MV-4-11 (cell line): ENCODE data around the gene GTF2A1L.
A peak's percentile ranks its signal among the peaks of the same experiment; 100 is the strongest.
"Not testable (repeated sequence)": the region's sequence is repeated elsewhere in the genome, so short reads cannot be mapped to it uniquely, and the experiment has no call there.

ENCODE experiments used
- DNase-seq: peaks from one replicate; lab custom pipeline; 2025; lab: John Stamatoyannopoulos, UW

Gene GTF2A1L

DNA sequence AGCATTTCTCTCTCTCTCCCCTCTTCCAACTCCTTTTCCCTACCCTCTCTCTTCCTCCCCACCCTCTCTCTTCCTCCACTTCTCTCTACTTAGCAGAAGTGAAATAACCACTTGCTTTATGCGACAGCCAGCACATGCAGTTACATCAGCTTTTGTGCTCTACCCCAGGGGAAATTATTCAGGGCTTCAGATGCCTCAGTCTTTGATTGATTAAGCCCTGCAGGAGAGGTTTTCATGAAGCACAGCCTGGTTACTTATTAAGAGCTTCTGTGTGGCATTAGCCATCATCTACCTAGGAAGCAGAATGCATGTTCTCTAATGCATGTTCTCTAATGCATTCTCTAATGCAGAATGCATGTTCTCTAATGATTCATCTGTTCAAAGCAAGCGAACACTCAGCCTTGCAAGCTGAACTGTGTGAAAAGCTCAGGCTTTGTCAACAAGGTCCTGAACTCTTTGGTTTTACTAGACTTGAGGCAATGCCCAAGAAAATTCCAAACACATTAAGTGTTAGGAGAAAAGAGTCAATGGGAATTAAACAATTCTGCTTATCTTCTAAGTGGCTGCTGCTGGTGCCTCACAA is 81.8 kb downstream of the GTF2A1L start:
- DNase-seq = peak; percentile 19

DNA sequence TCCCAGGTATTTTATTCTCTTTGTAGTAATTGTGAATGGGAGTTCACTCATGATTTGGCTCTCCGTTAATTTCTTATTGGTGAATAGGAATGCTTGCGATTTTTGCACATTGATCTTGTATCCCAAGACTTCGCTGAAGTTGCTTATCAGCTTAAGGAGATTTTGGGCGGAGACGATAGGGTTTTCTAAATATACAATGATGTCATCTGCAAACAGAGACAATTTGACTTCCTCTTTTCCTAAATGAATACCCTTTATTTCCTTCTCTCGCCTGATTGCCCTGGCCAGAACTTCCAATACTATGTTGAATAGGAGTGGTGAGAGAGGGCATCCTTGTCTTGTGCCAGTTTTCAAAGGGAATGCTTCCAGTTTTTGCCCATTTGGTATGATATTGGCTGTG is 86.0 kb downstream of the GTF2A1L start:
- not testable (repeated sequence) for DNase-seq

DNA sequence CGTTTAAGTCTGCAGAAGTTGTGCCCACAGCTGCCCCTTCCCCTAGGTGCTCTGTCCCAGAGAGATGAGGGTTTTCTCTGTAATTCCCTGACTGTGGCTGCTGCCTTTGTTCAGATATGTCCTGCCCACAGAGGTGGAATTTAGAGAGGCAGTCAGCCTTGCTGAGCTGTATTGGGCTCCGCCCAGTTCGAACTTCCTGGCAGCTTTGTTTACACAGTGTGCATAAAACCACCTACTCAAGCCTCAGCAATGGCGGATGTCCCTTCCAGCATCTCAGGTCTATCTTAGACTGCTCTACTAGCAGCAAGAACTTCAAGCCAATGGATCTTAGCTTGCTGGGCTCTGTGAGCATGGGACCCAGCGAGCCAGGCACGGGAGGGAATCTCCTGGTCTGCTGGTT is 89.8 kb downstream of the GTF2A1L start:
- DNase-seq = no peak

DNA sequence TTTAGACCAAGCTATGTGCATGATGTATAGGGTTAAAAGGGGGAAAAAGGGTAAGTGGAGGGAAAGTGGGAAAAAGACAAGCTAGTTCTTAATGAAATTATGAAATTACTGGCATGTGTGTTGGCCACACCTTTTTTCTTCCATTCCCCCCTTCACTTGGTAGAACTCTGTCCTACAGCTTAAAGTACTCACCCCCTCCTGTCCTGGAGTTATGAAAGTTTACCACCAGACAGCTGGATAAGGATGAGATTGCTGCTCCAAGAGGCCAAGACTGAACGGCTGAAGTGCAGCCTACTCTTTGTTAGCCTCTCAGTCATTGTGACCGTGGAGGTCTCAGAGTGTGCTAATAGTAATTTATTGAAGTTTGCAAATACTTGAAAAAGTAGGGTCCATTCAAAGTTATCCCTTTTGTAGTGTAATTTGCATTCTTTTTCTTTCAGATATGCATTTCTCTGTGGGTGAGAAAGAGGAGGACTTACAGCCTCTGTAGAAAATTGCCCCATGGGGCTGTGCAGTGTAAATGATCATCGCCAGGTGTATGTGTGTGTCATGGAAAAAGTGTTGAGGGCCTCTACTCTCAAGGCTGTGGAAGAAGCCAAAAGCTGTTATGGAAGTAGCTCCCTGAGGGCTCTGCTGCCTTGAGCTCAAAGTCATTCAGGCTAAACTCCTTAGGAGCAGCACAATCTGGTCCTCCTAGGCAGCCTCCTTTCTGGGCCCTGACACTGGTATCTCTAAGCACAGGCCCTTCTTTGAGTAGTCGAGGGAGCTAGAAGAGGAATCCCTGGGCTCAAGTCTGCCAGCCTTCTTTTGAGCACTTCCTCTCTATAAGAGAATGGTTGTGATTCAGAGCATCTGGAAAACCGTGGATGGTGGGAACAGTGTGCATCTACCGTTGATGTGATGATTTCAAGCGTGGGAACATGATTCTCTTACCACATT is 91.7 kb downstream of the GTF2A1L start:
- DNase-seq = no peak

DNA sequence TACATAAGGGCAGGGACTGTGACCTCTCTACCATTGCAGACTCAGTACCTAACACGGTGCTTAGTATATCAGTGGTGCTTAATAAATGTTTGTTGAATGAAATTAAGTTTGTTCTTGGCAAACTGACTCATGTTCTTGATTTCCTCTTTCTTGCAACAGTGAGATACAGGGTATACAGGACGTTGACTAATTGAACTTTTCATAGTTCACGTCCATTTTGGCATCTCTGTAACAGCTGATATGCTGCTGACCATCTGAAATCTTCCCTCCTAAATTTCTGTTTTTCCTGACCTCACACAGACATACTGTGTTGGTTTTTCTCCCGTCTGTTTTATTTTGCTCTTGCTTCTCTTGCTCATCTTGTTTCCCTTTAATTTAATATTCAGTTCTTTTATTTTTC is 93.7 kb downstream of the GTF2A1L start:
- no peak for DNase-seq

DNA sequence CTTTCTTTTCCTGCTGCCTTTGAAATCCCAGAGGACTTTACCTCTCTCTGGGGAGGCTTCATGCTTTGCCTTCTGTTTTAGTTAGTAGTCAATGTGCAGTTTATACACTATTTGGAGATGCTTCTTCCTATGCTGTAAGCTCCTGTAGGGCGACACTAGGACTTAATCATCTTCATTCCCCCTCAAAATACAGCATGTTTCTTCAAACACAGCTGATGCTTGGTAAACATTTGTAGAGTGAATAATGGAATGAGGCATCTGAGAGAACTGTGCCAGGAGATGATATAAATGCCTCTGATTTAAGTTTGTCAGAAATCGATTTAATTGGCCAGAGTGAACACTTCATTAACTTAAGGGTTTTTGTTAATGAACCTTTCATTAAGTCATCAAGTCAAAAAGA is 94.5 kb downstream of the GTF2A1L start:
- no peak for DNase-seq

DNA sequence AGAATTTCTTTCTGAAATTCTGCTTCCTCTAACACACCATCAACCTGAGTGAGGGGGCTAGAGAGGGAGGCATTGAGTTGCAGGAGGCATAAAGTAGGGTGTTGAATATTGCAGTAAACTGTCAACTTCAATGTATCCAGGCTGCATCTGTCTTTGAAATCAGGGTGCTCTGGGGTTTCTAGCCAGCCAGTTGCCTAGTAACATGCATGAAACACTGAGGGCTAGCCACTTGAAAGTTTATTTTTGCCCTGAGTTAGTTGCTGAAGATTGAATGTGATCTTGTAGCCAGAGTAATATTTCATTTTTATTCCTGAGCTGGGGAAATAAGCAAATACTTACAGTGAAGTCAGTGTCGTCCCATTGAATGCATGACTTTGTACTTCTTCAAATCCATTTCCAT is 96.0 kb downstream of the GTF2A1L start:
- no peak for DNase-seq

DNA sequence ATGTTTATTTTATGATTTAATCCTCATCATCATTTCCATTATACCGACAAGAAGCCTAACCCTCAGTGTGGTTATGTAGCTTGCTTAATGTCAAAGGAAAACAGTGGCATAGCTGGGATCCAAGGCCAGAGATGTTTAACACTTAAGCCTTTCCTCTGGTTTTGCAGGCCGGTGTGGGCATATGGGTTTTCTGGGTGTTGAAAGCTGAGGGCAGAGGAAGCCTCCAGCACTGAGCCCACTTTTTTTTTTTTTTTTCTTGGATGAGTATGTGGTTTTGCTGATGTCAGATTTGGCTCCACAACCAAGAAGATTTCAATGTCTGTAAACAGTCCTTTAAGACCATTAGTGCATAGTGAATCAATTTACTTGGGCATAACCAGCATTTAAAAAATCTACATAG is 96.6 kb downstream of the GTF2A1L start:
- no peak for DNase-seq

DNA sequence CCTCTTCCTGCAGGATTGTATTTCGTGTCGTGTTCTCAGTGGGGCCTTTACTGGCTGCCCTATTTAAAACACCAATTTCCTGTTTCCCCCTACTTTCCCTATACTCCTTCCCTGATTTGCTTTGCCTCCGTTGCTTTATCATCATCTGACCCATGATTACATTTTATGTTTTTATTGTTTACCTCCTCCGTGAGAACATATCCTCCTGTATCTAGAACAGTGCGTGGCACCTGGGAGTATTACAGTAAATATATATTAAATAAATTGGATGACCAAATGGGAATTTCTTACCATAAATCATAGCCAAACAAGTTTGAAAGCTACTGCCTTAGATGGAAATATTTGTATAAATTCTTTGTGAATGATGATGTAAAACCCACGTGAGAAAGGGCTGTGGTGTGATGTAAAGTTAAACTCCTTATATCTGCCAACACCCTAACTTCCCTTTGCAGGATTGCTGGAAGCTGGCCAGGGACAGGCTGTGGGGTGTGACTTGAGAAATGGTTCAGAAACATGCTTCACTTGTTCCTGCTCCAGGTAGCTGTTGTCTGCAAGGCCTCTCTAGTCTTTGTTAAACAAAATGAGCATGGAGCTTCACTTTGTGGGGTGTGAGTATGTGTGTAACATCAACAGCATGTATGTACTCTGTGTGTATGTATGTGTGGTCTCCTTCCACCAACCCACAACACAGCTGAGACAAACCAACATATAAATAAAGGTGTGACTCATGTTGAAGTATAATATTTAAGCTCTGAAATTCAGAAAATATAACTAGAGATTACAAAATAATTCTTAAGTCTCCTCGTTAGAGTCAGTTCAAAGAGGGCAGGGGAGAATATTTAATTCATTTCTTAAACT is 97.6 kb downstream of the GTF2A1L start:
- peak; percentile 11 for DNase-seq

DNA sequence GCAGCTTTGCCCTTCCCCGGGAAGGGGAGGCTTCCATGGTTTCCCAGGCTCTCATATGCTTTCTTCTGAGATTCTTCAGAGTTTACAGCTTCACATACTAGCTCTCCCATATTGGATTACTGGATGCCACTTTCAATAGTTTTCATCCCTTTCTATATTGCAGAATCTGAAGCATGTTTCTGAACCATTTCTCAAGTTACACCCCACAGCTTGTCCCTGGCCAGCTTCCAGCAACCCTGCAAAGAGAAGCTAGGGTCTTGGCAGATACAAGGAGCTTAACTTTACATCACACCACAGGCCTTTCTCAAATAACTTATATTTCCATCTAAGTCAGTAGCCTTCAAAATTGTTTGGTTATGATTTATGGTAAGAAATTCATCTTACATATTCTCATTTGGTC is 98.3 kb downstream of the GTF2A1L start:
- no peak for DNase-seq

DNA sequence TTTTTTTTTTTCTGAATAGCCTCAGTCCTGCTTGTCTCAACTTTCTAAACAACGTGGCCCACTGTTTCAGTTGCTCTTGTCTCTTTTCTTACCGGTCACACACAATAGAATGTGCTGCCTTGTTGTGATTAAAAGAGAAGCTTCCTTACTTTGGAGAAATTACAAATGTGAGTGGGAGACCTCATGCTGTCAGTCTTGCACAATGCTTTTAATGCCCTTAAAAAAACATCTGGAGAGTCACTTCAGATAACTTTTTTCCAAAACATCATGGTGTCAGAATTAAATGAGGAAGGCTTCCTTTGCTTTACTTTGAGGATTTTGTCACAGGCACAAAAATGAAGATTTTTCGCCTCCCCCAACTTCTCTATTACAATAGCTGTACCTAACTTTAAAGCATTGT is 100.2 kb downstream of the GTF2A1L start:
- no peak for DNase-seq

DNA sequence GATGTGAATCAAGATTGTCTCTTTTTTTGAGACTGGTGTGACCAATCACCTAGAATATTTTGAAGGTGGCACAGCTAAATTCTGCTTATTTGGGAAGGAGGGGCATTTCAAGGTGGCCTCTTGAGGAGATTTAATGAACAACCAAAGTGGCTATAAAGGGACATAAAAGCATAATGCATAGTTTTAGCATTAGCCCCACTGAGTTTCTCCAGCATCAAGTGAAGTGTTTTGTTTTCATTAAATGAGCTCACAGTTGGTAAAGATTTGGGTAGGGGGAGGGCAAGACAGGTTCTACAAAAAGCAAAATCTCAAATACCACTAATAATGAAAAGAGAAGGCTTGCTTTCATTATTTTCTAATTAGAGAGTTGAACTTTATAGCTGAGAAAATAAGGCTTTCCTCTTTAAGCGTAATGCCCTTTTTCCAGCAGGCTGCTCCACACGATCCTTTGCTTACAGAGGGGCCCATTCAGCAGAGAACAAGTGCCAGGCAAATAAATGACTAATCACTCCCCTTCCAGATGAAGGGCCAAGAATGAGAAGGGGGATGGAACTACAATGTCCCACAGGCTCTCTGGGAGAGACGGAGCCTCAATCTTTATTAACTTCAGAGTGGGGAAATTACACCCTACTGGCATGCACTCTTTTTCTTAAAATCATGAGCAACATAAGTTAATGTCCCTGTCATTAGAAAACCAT is 102.0 kb downstream of the GTF2A1L start:
- no peak for DNase-seq

DNA sequence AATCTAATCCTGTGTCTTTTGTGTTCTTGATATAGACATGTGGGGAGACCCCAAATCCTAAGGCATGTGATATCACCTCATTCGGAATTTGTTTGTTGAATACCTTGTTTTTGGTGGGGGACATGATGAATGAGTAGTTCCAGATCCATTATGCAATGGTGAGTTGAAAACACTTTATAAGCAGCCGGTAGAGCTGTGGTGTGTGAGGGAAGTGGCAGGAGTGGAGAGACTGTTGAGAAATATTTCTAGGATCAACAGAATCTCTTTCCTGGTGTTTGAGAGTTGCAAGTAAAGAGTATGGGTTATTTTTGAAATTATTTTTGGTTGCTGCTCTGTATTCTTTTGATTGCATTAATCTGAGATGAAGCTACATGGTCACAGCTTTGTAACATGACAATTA is 103.5 kb downstream of the GTF2A1L start:
- DNase-seq = no peak

DNA sequence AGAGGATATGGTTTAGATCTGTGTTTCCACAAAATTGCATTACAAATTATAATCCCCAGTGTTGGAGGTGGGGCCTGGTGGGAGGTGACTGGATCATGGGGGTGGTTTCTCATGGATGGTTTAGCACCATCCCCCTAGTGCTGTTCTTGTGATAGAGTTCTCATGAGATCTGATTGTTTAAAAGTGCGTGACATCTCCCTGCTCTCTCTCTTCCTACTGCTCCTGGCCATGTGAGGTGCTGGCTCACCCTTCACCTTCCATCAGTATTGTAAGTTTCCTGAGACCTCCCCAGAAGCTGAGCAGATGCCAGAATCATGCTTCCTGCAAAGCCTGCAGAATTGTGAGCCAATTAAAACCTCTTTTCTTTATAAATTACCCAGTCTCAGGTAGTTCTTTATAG is 104.7 kb downstream of the GTF2A1L start:
- no peak for DNase-seq

DNA sequence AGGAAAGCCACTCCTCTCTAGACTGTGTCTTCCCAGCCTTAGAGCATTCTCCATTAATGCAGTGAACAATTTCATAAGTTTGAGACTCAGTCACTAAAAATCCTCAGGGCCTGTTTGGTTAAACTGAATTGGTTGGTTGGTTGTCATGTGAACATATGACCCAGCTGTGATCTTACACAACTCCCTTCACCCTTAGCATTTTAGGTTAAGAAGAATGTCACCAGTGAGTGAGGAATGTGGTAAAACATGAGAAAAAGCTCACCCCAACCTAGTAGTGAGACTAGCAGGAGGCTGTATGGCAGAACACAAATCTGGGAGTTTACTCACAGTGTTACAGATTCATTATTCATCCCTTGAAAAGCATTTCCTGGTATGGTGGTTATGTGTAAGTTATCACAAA is 105.5 kb downstream of the GTF2A1L start:
- DNase-seq = no peak

DNA sequence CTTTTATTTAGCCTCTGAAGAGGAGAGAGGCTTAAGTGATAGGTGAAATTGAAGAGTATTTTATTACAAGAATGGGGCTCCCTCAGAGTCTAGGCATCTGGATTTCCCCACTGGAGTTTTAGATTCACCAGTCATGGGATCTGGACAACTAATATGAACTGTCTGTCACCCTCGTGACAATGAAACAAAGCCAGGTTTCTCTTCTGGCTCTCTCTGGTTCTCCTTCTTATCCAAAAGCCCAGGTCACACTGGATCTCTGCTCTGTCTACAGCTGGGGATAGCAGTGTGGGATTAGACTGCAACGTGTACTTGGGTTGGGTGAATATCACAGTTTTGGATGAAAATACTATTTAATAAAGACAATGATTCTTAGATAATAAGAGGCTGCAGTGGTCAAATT is 106.6 kb downstream of the GTF2A1L start:
- DNase-seq = no peak

DNA sequence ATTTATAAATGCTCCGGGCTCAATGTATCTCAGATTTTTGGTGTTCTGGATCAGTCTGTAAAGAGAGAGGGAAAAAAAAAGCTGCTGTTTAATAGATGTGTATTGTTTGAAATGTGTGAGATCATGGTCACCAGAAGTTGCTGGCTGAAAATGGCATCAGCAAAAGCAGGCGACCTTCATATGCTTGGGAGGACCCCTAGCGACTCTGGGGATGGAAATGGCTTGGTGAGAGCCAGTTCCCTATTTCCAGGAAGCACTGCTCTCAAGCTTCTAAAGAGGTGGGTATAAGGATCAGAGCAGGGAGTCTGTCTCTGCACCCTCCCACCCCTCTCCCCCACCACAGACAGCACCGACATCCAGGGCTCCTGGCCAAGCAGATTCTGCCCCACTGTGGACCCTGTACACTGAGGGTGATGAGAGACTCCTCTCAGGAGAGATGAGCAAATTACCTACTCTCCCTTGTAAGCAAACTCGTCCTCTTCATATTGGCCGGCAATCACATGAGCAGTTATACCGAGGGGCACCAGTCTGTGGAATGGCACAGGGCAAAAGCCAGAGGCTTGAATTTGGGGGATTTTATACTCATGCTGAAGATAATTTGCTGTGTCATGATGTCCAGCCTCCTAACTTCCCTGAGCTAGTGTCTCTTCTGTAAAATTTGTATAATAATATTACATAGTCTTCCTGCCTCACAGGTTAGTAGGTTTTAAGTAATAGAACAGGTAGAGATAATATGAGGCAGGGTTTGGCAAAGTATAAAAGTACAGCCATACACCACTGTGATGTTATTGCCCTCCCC is 108.2 kb downstream of the GTF2A1L start:
- no peak for DNase-seq

DNA sequence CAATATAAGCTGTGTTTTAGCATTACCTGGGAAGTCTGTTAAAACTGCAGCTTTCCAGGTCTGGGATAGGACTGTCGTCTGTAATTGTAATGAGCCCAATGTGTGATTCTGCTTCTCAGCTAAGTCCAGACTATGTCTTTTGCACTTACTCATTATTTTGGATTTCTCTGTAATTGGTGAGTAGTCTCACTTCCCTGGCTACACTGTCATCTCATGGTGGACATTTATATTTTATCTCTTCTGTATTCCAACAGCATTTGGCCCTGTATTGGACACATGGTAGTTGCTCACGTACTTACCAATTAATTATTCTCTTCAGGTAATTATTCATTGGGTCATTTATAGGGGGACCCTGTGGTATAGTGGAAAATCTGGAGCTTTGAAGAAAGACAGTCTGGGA is 109.9 kb downstream of the GTF2A1L start:
- DNase-seq = no peak

DNA sequence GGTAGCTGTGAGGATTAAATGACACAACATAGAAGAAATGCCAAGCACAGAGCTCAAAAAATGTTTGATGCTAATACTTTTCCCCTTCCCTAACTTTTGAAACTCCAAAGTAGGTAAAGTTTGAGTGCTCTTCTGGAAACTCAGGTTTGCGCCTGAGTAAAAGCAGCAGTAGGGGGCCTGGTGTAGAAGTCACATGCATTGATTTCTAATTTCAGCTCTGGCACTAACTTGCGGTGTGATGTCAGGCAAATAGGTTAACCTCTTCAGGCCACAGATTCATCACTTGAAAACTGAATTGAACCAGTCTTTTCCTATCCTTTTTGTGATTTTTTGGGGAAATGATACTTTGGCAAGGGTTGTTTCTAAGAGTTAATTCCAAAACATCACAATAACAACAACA is 110.6 kb downstream of the GTF2A1L start:
- DNase-seq = no peak

DNA sequence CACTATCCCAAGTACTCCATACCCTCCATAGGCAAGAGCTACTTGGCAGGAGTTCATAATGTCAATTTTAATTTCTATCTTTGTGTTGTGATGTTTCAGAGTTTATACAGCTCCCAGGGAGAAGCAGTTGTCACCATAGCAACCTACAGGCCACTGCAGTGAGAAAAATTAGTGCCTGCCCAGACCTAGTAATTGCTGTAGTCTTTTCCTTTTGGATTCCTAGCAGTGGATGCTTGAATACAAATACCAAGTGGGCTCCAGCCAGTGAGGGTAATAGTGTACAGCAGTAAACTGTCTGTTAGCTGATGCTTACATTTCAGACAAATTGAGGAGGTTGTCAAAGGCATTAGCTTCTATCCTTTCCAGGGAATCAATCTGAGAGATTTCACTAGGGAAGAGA is 111.2 kb downstream of the GTF2A1L start:
- DNase-seq = no peak
